Adipocyte (in vitro differentiated cells): ENCODE data around the gene KIF2A.
A peak's percentile ranks its signal among the peaks of the same experiment; 100 is the strongest.

Experiments used
- DNase-seq: peaks from one replicate; pipeline ENCODE4 v3.0.0-alpha.2; 2015; ENCODE audit warnings: low read depth
- H3K27me3 ChIP-seq: replicated peaks from 2 replicates; pipeline ENCODE4 v1.7.0; 2013; ENCODE audit warnings: mild to moderate bottlenecking, low read length, moderate library complexity; ENCODE audit not compliant: control insufficient read depth, insufficient read depth
- H3K36me3 ChIP-seq: 2 replicates; pipeline ENCODE4 v1.7.0; 2013; ENCODE audit warnings: low read length, mild to moderate bottlenecking, moderate library complexity; ENCODE audit not compliant: control insufficient read depth, insufficient read depth, severe bottlenecking
- H3K4me1 ChIP-seq: 2 replicates; pipeline ENCODE4 v1.7.0; 2013; ENCODE audit warnings: mild to moderate bottlenecking, low read length, moderate library complexity; ENCODE audit not compliant: control insufficient read depth, insufficient read depth
- H3K4me3 ChIP-seq: 2 replicates; pipeline ENCODE4 v1.7.0; 2013; ENCODE audit warnings: mild to moderate bottlenecking, low read length, moderate library complexity
- H3K9ac ChIP-seq: 2 replicates; pipeline ENCODE4 v1.7.0; 2013; ENCODE audit warnings: mild to moderate bottlenecking, low read length, moderate library complexity
- H3K9me3 ChIP-seq: 2 replicates; pipeline ENCODE4 v1.7.0; 2013; ENCODE audit warnings: mild to moderate bottlenecking, low read length, moderate library complexity; ENCODE audit not compliant: control insufficient read depth

The KIF2A gene

DNA sequence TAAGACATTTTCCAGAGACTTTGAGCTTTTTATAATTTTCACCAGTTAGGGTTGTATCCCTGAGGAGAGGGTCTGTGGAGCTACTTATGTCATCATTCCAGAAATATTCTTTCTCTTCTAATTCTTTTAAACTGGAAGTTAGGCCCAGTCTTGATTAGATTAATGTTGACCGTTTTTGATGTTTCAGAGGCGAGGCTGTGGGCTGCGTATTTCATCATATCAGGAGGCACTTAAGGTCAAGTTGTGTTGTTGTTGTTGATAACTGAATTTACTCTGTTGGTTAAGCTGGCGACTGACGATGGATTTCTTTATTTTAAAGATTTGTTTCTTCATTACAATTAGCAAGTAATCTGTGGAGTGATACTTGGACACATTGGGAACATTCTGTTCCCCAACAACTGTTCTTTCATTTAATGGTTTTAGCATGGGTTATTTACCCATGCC lies 126.6 kb downstream of the KIF2A start:
- DNase-seq = no peak
- Histone ChIP-seq H3K9ac (peak overlapping the region; percentile 76), H3K36me3 (no peaks in the 10 kb centered on the region), H3K9me3 (no peaks in the 10 kb centered on the region), H3K4me1 (peaks cover 43% of the 10 kb centered on the region), H3K27me3 (no peaks in the 10 kb centered on the region), H3K4me3 (peak overlapping the region; percentile 68)
